ENCODE data around the gene TOB1.

The TOB1 gene

DNA sequence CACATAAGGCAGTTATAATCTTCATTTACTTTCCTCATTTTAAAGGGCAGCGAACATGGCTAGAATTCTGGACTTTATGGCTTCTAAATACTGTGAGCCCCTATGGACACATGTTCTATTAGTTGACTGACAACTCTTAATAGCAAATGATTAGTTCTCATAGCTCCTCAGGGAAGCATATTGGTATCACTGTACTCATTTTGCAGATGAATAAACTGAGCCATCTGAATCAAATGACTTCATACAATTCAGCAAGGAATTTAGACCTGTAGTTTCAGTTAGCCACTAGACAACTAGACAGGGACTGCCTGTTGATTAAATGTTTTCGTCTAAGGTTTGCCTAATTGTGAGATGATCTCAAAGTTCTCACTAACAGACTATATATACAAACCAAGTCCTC is 9.7 kb downstream of the TOB1 start:
- H3K4me3 ChIP-seq (ENCODE audit: insufficient read depth, low read length, poor library complexity, severe bottlenecking) = no peak overlapping the region
- H3K27me3 ChIP-seq (ENCODE audit: low read length) = no peaks in the 10 kb centered on the region; the same call in 1 of the 2 replicates
- no peaks in the 10 kb centered on the region for H3K79me2 ChIP-seq (ENCODE audit: insufficient read depth, low read length)
- H3F3A ChIP-seq (ENCODE audit: insufficient read depth) = no peaks in the 10 kb centered on the region
- no peak overlapping the region for H3K4me2 ChIP-seq (ENCODE audit: low read depth, low read length, poor library complexity, severe bottlenecking)
- TF ChIP-seq, protein P1, sequence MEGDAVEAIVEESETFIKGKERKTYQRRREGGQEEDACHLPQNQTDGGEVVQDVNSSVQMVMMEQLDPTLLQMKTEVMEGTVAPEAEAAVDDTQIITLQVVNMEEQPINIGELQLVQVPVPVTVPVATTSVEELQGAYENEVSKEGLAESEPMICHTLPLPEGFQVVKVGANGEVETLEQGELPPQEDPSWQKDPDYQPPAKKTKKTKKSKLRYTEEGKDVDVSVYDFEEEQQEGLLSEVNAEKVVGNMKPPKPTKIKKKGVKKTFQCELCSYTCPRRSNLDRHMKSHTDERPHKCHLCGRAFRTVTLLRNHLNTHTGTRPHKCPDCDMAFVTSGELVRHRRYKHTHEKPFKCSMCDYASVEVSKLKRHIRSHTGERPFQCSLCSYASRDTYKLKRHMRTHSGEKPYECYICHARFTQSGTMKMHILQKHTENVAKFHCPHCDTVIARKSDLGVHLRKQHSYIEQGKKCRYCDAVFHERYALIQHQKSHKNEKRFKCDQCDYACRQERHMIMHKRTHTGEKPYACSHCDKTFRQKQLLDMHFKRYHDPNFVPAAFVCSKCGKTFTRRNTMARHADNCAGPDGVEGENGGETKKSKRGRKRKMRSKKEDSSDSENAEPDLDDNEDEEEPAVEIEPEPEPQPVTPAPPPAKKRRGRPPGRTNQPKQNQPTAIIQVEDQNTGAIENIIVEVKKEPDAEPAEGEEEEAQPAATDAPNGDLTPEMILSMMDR (IDR thresholded peaks at IDR 0.05; ENCODE audit: insufficient read depth, low read length, poor library complexity, severe bottlenecking) = no peak
- no peak for TF ChIP-seq EZH2phosphoT487 (conservative IDR thresholded peaks at IDR 0.05; ENCODE audit: low read length)
- no peaks in the 10 kb centered on the region for H4K20me1 ChIP-seq (ENCODE audit: low read depth, low read length)
- H3K36me3 ChIP-seq (ENCODE audit: low read length) = no peaks in the 10 kb centered on the region
- H3K9me3 ChIP-seq (ENCODE audit: insufficient read depth, low read length) = no peaks in the 10 kb centered on the region
- no peak overlapping the region for H3K27ac ChIP-seq (ENCODE audit: low read depth, low read length)
- no peak overlapping the region for H3K9ac ChIP-seq (ENCODE audit: low read length)
- no peaks in the 10 kb centered on the region for H3K9me2 ChIP-seq (replicated peaks; ENCODE audit: insufficient read depth, low read length)
- H2AFZ ChIP-seq (ENCODE audit: low read depth, low read length, severe bottlenecking) = no peak overlapping the region

DNA sequence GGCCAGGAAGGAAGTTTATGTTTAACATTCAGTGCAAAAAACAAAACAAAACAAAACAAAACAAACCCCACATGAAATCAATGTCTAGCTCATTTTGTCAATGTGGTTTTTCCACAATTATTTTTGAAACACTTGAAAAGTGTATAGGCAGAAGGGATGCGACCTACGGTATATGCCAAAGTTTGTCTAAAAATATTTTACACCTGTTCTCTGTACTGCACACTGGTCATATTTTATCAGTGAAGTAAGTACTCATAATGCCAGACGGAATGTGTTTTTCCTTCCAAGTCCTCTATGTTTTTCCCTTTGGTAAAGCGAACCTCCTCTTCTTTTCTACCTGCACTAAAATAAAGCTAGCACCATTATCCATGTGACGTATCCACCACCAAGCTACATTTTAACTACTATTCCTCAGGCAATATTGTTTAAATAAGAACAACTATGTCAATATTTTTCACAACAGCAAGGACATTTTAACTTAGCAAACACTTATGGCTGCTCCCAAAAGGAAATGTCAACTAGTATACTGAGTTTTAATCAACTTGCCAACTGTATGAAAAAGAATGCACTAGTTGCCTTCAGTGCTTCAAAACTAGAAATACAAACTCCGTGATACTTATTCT is 10.3 kb downstream of the TOB1 start:
- Histone ChIP-seq H3K9me2 (replicated peaks; ENCODE audit: insufficient read depth, low read length) (no peaks in the 10 kb centered on the region), H3K27me3 (ENCODE audit: low read length) (no peaks in the 10 kb centered on the region; the same call in 1 of the 2 replicates), H3F3A (ENCODE audit: insufficient read depth) (no peaks in the 10 kb centered on the region), H4K20me1 (ENCODE audit: low read depth, low read length) (no peaks in the 10 kb centered on the region), H3K9me3 (ENCODE audit: insufficient read depth, low read length) (no peaks in the 10 kb centered on the region), H3K79me2 (ENCODE audit: insufficient read depth, low read length) (no peaks in the 10 kb centered on the region), H3K4me3 (ENCODE audit: insufficient read depth, low read length, poor library complexity, severe bottlenecking) (no peak overlapping the region), H3K9ac (ENCODE audit: low read length) (no peak overlapping the region), H3K4me2 (ENCODE audit: low read depth, low read length, poor library complexity, severe bottlenecking) (no peak overlapping the region), H2AFZ (ENCODE audit: low read depth, low read length, severe bottlenecking) (no peak overlapping the region), H3K27ac (ENCODE audit: low read depth, low read length) (no peak overlapping the region), H3K36me3 (ENCODE audit: low read length) (no peaks in the 10 kb centered on the region)
- TF ChIP-seq, protein P1 (IDR thresholded peaks at IDR 0.05; ENCODE audit: insufficient read depth, low read length, poor library complexity, severe bottlenecking) = no peak
- TF ChIP-seq EZH2phosphoT487 (conservative IDR thresholded peaks at IDR 0.05; ENCODE audit: low read length) = no peak

DNA sequence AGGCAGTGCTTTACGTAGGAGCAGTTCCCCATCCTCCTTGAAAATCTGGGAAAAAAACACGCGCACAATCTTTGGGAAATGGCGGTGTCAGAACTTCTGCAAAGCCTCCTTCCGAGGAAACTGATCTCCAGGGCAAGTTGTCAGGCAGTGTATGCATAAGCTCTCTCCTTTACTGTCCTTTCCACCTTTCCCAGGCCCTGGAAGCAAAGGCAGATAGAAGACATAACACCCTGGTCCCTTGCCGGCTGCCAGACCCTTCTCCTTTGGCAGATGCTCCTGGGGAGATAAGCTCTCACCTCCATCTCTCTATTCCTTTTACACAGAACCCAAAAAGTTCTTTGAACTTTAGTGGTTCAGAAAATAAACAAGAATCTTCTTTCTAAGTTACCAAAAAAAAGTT is 12.4 kb downstream of the TOB1 start:
- H3K9ac ChIP-seq (ENCODE audit: low read length) = no peak overlapping the region
- H3F3A ChIP-seq (ENCODE audit: insufficient read depth) = no peaks in the 10 kb centered on the region
- H3K36me3 ChIP-seq (ENCODE audit: low read length) = no peaks in the 10 kb centered on the region
- TF ChIP-seq, protein P1 (IDR thresholded peaks at IDR 0.05; ENCODE audit: insufficient read depth, low read length, poor library complexity, severe bottlenecking) = no peak
- no peak for TF ChIP-seq EZH2phosphoT487 (conservative IDR thresholded peaks at IDR 0.05; ENCODE audit: low read length)
- no peaks in the 10 kb centered on the region for H3K79me2 ChIP-seq (ENCODE audit: insufficient read depth, low read length)
- H3K27ac ChIP-seq (ENCODE audit: low read depth, low read length) = no peak overlapping the region
- no peaks in the 10 kb centered on the region for H4K20me1 ChIP-seq (ENCODE audit: low read depth, low read length)
- no peak overlapping the region for H2AFZ ChIP-seq (ENCODE audit: low read depth, low read length, severe bottlenecking)
- H3K4me2 ChIP-seq (ENCODE audit: low read depth, low read length, poor library complexity, severe bottlenecking) = no peak overlapping the region
- H3K27me3 ChIP-seq (ENCODE audit: low read length) = no peaks in the 10 kb centered on the region; the same call in 1 of the 2 replicates
- no peaks in the 10 kb centered on the region for H3K9me2 ChIP-seq (replicated peaks; ENCODE audit: insufficient read depth, low read length)
- H3K9me3 ChIP-seq (ENCODE audit: insufficient read depth, low read length) = no peaks in the 10 kb centered on the region
- no peak overlapping the region for H3K4me3 ChIP-seq (ENCODE audit: insufficient read depth, low read length, poor library complexity, severe bottlenecking)

Measured in SU-DHL-6 (cell line).